Endothelial cell of umbilical vein (primary cell): ENCODE results near the gene MYLIP. TPM values are rescaled to one million over a fixed set of nuclear protein-coding genes. Genes with fewer than 3 reads are reported as not detected.

Experiments used
- BruUV-seq: library from RNA; stranded (reverse); fragments of 400-500 nt; replicated peaks from 2 replicates; lab custom pipeline; 2021; lab: Mats Ljungman, UMichigan
- CTCF ChIA-PET: fragments of 300-600, 350-600 bp; sonication (Branson Sonifier 250); formaldehyde crosslinking; loops from one replicate; lab custom pipeline; 2021; ENCODE audit warnings: antibody characterized with exemption, inconsistent platforms; lab: Charles Lee
- POLR2A ChIA-PET: fragments of 300-600, 350-600 bp; sonication (Branson Sonifier 250); formaldehyde crosslinking; loops from one replicate; lab custom pipeline; 2021; ENCODE audit warnings: antibody characterized with exemption, inconsistent platforms; lab: Charles Lee
- DNase-seq: peaks from one replicate; pipeline ENCODE4 v3.0.0-alpha.2; 2011; ENCODE audit warnings: low read depth, low spot score
- FAIRE-seq: peaks from 2 replicates; lab custom pipeline; 2011; peaks lifted over from hg19 to GRCh38; lab: Jason Lieb, UNC
- H2AFZ ChIP-seq: 2 replicates; pipeline ENCODE4 v1.6.0; 2012; ENCODE audit warnings: low read depth, low read length, control low read depth, inconsistent platforms
- H3K27ac ChIP-seq: 2 replicates; pipeline ENCODE4 v1.5.1; 2011; ENCODE audit warnings: low read depth, mild to moderate bottlenecking, control low read depth, low read length, moderate library complexity; ENCODE audit not compliant: insufficient read depth
- H3K27me3 ChIP-seq, 2 experiments: 2 replicates each; pipeline versions ENCODE4 v1.6.0 to v1.6.1; 2011; ENCODE audit warnings: low read length in 2 of 2, mixed read lengths in 1 of 2; ENCODE audit not compliant: control insufficient read depth in 2 of 2, insufficient read depth in 2 of 2
- H3K36me3 ChIP-seq, 2 experiments: 2 replicates in 1 of 2; 3 replicates in 1 of 2; pipeline ENCODE4 v1.5.1; 2011; ENCODE audit warnings: low read length in 2 of 2, mild to moderate bottlenecking in 1 of 2, moderate library complexity in 1 of 2; ENCODE audit not compliant: control insufficient read depth in 2 of 2, insufficient read depth in 2 of 2; ENCODE audit errors: extremely low read depth in 1 of 2
- H3K4me1 ChIP-seq: 3 replicates; pipeline ENCODE4 v1.5.1; 2011; ENCODE audit warnings: mild to moderate bottlenecking, low read length; ENCODE audit not compliant: control insufficient read depth, insufficient read depth; ENCODE audit errors: extremely low read depth
- H3K4me2 ChIP-seq: 2 replicates; pipeline ENCODE4 v1.6.1; 2011; ENCODE audit warnings: low read length, control low read depth, mixed read lengths; ENCODE audit not compliant: insufficient read depth
- H3K4me3 ChIP-seq, 3 experiments: fragments of 200-600 bp in 1 of 3; sonication (generic), shearing (Covaris generic) in 1 of 3; replicated peaks in 1 of 3; 2 replicates each; pipeline ENCODE4 v1.5.1; 2011 to 2016; ENCODE audit warnings: control low read depth in 3 of 3, low read length in 3 of 3, mild to moderate bottlenecking in 2 of 3, inconsistent platforms in 1 of 3, low read depth in 1 of 3, moderate library complexity in 1 of 3; ENCODE audit not compliant: insufficient read depth in 1 of 3
- H3K79me2 ChIP-seq: 2 replicates; pipeline ENCODE4 v1.6.0; 2012; ENCODE audit warnings: low read length, inconsistent platforms; ENCODE audit not compliant: control insufficient read depth, insufficient read depth
- H3K9ac ChIP-seq: replicated peaks from 2 replicates; pipeline ENCODE3; 2011; ENCODE audit warnings: low read length, control low read depth; ENCODE audit not compliant: insufficient read depth; ENCODE audit errors: extremely low read depth
- H3K9me1 ChIP-seq: replicated peaks from 3 replicates; pipeline ENCODE4 v1.6.0; 2011; ENCODE audit warnings: mild to moderate bottlenecking, low read length; ENCODE audit not compliant: control insufficient read depth, insufficient read depth; ENCODE audit errors: extremely low read depth
- H3K9me3 ChIP-seq: replicated peaks from 2 replicates; pipeline ENCODE4 v1.5.1; 2012; ENCODE audit warnings: low read length, inconsistent platforms; ENCODE audit not compliant: control insufficient read depth, insufficient read depth
- H4K20me1 ChIP-seq: replicated peaks from 2 replicates; pipeline ENCODE3; 2011; ENCODE audit warnings: mild to moderate bottlenecking, low read length; ENCODE audit not compliant: control insufficient read depth, insufficient read depth; ENCODE audit errors: extremely low read depth
- EZH2 ChIP-seq: IDR thresholded peaks from 2 replicates; pipeline ENCODE4 v1.6.1; 2012; ENCODE audit warnings: borderline replicate concordance, low read depth, mild to moderate bottlenecking, moderate library complexity, low read length, inconsistent platforms; ENCODE audit not compliant: severe bottlenecking
- FOS ChIP-seq: IDR thresholded peaks from 2 replicates; pipeline ENCODE4 v1.6.1; 2011; ENCODE audit warnings: mild to moderate bottlenecking, low read length, moderate library complexity, borderline replicate concordance; ENCODE audit not compliant: insufficient read depth
- GATA2 ChIP-seq: IDR thresholded peaks from 2 replicates; pipeline ENCODE4 v1.7.0; 2011; ENCODE audit warnings: low read depth, mild to moderate bottlenecking, moderate library complexity, mixed read lengths, low read length; ENCODE audit not compliant: insufficient read length, insufficient read depth
- JUN ChIP-seq: IDR thresholded peaks from 2 replicates; pipeline ENCODE4 v1.6.1; 2011; ENCODE audit warnings: borderline replicate concordance, low read depth; ENCODE audit not compliant: insufficient read length, insufficient read depth
- MYC ChIP-seq: IDR thresholded peaks from one replicate; pipeline ENCODE4 v1.6.1; 2011; ENCODE audit warnings: mild to moderate bottlenecking, low read depth, low read length
- POLR2A ChIP-seq: IDR thresholded peaks from 2 replicates; pipeline ENCODE4 v1.6.1; 2012; ENCODE audit warnings: low read depth, mild to moderate bottlenecking, control low read depth, low read length
- POLR2AphosphoS5 ChIP-seq: IDR thresholded peaks from 2 replicates; pipeline ENCODE4 v1.6.1; 2012; ENCODE audit warnings: low read depth, mild to moderate bottlenecking, control low read depth, low read length, moderate library complexity; ENCODE audit not compliant: insufficient read depth
- dilution Hi-C: fragments of 300-500 bp; cut with MboI; formaldehyde crosslinking; loops from one replicate; pipeline ENCODE4 v1.15.0; 2019; ENCODE audit warnings: low sequenced_read_pairs; ENCODE audit not compliant: extremely low pct_ligation_motif_present
- intact Hi-C: fragments of 100-400 bp; cut with micrococcal nuclease; formaldehyde crosslinking; loops from one replicate; pipeline ENCODE4 v1.10.0; 2022
- polyA plus RNA-seq, 4 experiments: library from polyadenylated mRNA; depleted of rRNA in 3 of 4; stranded (reverse) in 3 of 4; unstranded in 1 of 4; fragments of >200 nt; gene quantifications; 2 replicates each; pipeline versions ENCODE4 v1.2.1 to v1.2.3, GENCODE V29; 2011 to 2012; ENCODE audit warnings: missing spikeins in 1 of 4
- total RNA-seq: library from RNA; stranded (reverse); gene quantifications from 2 replicates; pipeline ENCODE4 v1.2.3, GENCODE V29; 2021
- TF ChIP-seq, protein P1 (sequence below): IDR thresholded peaks from 2 replicates; pipeline ENCODE4 v1.6.1; 2011; ENCODE audit not compliant: insufficient read depth, insufficient read length
- TF ChIP-seq, protein P2 (sequence below), 2 donors: IDR thresholded peaks; 1 replicate in 1 of 2; 2 replicates in 1 of 2; pipeline ENCODE4 v1.5.1; 2011; ENCODE audit warnings: low read length in 2 of 2, mild to moderate bottlenecking in 2 of 2, moderate library complexity in 2 of 2, control low read depth in 1 of 2, inconsistent platforms in 1 of 2, low read depth in 1 of 2; ENCODE audit not compliant: insufficient read depth in 1 of 2; ENCODE audit errors: extremely low read depth in 1 of 2

The MYLIP gene
- total and polyA plus RNA-seq, 2 donors (not counting 3 experiments of a cell fraction or from before 2014, with no cell fraction given), result 16.9 to 19.2 TPM

DNA sequence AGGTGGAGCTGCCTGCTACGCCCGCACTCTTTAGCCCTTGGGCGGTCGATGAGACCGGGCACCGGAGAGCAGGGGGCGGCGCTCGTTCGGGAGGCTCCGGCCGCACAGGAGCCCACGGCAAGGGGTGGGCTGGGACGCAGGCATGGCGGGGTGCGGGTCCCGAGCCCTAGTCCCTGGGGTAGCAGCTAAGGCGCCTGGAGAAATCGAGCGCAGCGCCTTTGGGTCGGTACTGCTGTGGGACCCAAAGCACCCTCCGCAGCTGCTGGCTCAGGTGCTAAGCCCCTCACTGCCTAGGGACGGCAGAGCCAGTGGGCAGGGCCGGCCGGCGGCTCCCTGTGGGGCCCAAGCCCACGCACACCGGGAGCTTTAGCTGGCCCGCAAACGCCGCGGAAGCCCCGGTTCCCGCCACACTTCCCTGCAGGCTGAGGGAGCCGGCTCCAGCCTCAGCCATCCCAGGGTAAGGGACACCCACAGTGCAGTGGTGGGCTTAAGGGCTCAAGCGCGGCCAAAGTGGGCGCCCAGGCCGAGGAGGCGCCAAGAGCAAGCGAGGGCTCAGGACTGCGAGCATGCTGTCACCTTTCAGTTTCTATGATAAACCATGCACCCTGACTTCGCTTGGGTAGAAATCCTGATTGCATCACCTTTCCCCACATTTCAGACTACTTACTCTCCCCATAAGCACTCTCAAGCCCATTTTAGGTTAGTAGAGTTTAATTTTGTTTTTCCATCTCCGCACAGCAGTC, 52.0 kb downstream of the MYLIP start:
- Histone ChIP-seq H3K27ac (no peak overlapping the region), H3K4me3 (no peak overlapping the region), H3K9me3 (no peaks in the 10 kb centered on the region), H2AFZ (no peak overlapping the region), H3K9ac (no peak overlapping the region), H3K36me3 (no peaks in the 10 kb centered on the region), H3K79me2 (no peaks in the 10 kb centered on the region), H3K27me3 (peaks cover 4 to 6% of the 10 kb centered on the region in 2 experiments), H3K4me2 (no peak overlapping the region), H3K4me1 (no peaks in the 10 kb centered on the region), H3K9me1 (no peaks in the 10 kb centered on the region), H4K20me1 (no peaks in the 10 kb centered on the region)
- ChIA-PET CTCF (interaction anchor here (1.5 to 7.7 kb wide), 3 partner anchors 9 to 487 kb away, joined by 4 to 287 read pairs (median 16); no protein-coding TSS in a partner anchor), POLR2A (interaction anchor here (1.2 kb wide), 1 partner anchor 50 kb away, joined by 5 read pairs; no protein-coding TSS in a partner anchor)
- TF ChIP-seq POLR2AphosphoS5, result no peak
- TF ChIP-seq, protein P1, sequence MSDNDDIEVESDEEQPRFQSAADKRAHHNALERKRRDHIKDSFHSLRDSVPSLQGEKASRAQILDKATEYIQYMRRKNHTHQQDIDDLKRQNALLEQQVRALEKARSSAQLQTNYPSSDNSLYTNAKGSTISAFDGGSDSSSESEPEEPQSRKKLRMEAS, result no peak
- TF ChIP-seq POLR2A, result no peak
- TF ChIP-seq, protein P2, sequence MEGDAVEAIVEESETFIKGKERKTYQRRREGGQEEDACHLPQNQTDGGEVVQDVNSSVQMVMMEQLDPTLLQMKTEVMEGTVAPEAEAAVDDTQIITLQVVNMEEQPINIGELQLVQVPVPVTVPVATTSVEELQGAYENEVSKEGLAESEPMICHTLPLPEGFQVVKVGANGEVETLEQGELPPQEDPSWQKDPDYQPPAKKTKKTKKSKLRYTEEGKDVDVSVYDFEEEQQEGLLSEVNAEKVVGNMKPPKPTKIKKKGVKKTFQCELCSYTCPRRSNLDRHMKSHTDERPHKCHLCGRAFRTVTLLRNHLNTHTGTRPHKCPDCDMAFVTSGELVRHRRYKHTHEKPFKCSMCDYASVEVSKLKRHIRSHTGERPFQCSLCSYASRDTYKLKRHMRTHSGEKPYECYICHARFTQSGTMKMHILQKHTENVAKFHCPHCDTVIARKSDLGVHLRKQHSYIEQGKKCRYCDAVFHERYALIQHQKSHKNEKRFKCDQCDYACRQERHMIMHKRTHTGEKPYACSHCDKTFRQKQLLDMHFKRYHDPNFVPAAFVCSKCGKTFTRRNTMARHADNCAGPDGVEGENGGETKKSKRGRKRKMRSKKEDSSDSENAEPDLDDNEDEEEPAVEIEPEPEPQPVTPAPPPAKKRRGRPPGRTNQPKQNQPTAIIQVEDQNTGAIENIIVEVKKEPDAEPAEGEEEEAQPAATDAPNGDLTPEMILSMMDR (IDR thresholded peaks at IDR 0.05; ENCODE audit: extremely low read depth in 1 of 2, insufficient read depth in 1 of 2, low read depth in 1 of 2, low read length in 2 of 2), result no peak
- no peak for TF ChIP-seq FOS
- no peak for TF ChIP-seq GATA2
- TF ChIP-seq EZH2, result no peak
- TF ChIP-seq MYC, result no peak
- no peak for TF ChIP-seq JUN
- dilution Hi-C loops, result no loop called here
- BruUV-seq, result no TSS peak
- FAIRE-seq, result no peak
- DNase-seq, result no peak
- intact Hi-C loops, result loop anchor here (5.0 to 10.0 kb wide), 2 partner anchors 146 to 289 kb away; no protein-coding TSS in a partner anchor
